Chondrocyte (in vitro differentiated cells): Measurements from ENCODE around the gene PTPN3. TPM values are rescaled to one million over a fixed set of nuclear protein-coding genes. Genes with fewer than 3 reads are reported as not detected.

Experiments
- DNase-seq: peaks from one replicate; pipeline ENCODE4 v3.0.0; 2021; ENCODE audit warnings: mixed read lengths, low spot score
- H3K27ac Mint-ChIP-seq: one replicate; pipeline ENCODE4 v1.8.0; 2021; ENCODE audit warnings: mild to moderate bottlenecking, moderate library complexity, mixed read lengths; ENCODE audit not compliant: unreplicated experiment
- H3K27me3 Mint-ChIP-seq: 2 replicates; pipeline ENCODE4 v1.8.0; 2021; ENCODE audit warnings: low read depth, mixed read lengths
- H3K36me3 Mint-ChIP-seq: 2 replicates; pipeline ENCODE4 v1.8.0; 2021; ENCODE audit warnings: low read depth, mixed read lengths
- H3K4me1 Mint-ChIP-seq: 2 replicates; pipeline ENCODE4 v1.8.0; 2021; ENCODE audit warnings: low read depth, mild to moderate bottlenecking, mixed read lengths
- H3K4me3 Mint-ChIP-seq: one replicate; pipeline ENCODE4 v1.8.0; 2021; ENCODE audit warnings: mild to moderate bottlenecking, moderate library complexity, mixed read lengths; ENCODE audit not compliant: unreplicated experiment
- H3K9me3 Mint-ChIP-seq: 2 replicates; pipeline ENCODE4 v1.8.0; 2021; ENCODE audit warnings: low read depth, mixed read lengths
- total RNA-seq: library from RNA; stranded (reverse); gene quantifications from 3 replicates; pipeline ENCODE4 v1.2.1, GENCODE V29; 2021
- TF ChIP-seq, protein P1 (sequence below): fragments of 200-600 bp; sonication (generic); IDR thresholded peaks from 2 replicates; pipeline ENCODE4 v1.5.0; 2021; ENCODE audit warnings: antibody characterized with exemption, mild to moderate bottlenecking, moderate library complexity

PTPN3 gene
- total RNA-seq, 1 donor from 2014 or later, result 7.2 TPM

DNA sequence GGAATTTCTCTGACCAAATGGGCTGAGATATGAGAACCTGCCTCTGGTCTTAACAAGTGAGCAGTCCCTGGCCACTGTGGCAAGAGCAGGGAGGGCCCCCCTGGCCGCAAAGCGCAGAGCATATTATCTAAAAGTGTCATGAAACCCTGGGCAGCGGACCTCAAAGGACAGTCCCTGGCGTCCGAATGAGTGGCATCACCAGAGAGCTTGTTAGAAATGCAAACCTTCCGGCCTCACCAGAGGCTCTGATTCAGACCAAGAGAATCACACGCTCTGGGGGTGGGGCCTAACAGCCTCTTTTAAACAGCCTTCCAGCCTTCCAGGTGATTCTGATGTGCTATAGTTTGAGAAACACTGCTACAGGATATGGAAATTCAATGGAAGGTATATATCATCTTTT lies 10.9 kb downstream of the PTPN3 start:
- Mint-ChIP-seq H3K9me3 (no peaks in the 10 kb centered on the region), H3K27me3 (no peaks in the 10 kb centered on the region), H3K36me3 (peaks cover 16% of the 10 kb centered on the region), H3K4me3 (no peak overlapping the region), H3K4me1 (peaks cover 5% of the 10 kb centered on the region), H3K27ac (no peak overlapping the region)
- no peak for DNase-seq
- TF ChIP-seq, protein P1, sequence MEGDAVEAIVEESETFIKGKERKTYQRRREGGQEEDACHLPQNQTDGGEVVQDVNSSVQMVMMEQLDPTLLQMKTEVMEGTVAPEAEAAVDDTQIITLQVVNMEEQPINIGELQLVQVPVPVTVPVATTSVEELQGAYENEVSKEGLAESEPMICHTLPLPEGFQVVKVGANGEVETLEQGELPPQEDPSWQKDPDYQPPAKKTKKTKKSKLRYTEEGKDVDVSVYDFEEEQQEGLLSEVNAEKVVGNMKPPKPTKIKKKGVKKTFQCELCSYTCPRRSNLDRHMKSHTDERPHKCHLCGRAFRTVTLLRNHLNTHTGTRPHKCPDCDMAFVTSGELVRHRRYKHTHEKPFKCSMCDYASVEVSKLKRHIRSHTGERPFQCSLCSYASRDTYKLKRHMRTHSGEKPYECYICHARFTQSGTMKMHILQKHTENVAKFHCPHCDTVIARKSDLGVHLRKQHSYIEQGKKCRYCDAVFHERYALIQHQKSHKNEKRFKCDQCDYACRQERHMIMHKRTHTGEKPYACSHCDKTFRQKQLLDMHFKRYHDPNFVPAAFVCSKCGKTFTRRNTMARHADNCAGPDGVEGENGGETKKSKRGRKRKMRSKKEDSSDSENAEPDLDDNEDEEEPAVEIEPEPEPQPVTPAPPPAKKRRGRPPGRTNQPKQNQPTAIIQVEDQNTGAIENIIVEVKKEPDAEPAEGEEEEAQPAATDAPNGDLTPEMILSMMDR, result no peak

DNA sequence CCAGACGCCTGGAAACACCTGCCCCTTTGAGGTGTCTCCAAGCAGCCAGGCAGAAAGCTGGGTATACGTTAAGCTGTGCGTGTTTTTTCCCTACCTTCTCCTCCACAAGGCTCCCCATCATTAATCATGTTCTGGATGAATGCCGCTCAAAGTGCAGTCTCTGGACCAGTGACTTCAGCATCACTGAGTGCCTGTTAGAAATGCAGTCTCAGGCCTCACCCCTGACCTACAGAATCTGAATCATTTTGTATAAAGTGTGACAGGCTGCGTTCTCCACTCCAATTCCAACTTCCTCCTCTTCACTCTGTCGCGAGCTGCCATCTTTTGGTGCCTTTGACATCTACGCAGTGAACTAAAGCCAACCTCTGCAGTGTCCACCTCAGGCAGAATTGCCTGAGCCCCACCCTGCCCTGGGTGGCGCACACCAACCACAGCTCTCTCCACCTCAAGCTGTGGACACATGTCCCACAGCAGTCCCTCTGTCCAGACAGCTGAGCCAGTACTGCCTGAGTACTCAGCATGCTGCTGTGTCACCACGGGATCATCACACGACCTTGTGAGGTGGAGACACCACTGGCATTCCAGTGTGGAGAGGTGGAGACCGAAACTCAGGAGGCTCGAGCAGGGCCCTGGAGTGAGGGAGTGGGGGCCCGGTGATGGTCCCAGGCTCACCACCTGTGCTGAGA lies 14.2 kb downstream of the PTPN3 start:
- Mint-ChIP-seq H3K9me3 (no peaks in the 10 kb centered on the region), H3K4me3 (no peak overlapping the region), H3K27me3 (no peaks in the 10 kb centered on the region), H3K4me1 (peaks cover 10% of the 10 kb centered on the region), H3K27ac (no peak overlapping the region), H3K36me3 (peaks cover 19% of the 10 kb centered on the region)
- DNase-seq, result no peak
- TF ChIP-seq, protein P1, result no peak

DNA sequence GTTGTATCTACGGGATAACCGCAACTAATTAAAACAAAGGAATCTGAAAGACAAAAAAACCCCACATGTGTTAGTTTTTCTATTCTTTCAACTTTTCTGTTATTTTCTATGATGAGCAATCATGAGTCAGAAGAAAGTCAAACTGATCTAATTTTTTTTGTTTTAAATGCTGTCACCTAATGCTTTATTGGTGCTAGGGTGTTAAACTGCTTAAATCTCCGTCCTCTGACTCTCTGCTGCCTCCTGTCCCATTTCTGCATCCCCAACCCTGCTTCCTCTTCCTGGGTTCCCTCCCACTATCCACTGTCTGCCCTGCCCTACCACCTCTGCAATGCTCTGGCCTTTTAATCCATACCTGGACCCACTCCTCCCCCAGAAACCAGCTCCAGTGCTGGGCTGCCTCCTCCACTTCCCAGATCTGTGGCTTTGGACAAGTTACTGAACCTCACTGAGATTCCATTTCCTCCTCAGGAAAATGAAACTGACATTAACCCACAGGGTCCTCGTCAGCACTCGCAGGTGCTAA lies 15.7 kb downstream of the PTPN3 start:
- DNase-seq, result no peak
- Mint-ChIP-seq H3K27ac (peak overlapping the region; percentile 78), H3K4me1 (peaks cover 17% of the 10 kb centered on the region), H3K9me3 (no peaks in the 10 kb centered on the region), H3K27me3 (no peaks in the 10 kb centered on the region), H3K4me3 (no peak overlapping the region), H3K36me3 (peaks cover 19% of the 10 kb centered on the region)
- TF ChIP-seq, protein P1, result peak; percentile 12

DNA sequence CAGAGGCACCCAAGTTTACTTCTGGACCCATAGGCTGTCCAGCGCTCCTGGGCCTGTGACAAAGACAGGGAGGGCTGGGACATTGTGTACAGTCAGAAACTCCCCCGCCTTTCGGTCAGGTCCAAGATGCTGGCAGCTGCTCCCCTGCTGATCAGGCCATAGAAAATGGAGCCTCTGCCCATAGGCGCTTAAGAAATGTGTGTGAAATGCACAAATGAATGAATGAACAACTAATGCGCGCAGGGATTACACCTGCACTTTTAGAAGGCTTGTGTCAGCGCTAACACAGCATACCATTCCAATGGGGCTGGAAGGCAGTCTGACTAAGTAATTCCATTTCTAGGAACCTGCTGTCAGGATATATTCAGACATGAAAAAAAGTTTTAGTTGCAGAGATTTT lies 16.3 kb downstream of the PTPN3 start:
- Mint-ChIP-seq H3K9me3 (no peaks in the 10 kb centered on the region), H3K4me3 (no peak overlapping the region), H3K27me3 (no peaks in the 10 kb centered on the region), H3K27ac (no peak overlapping the region), H3K4me1 (peaks cover 22% of the 10 kb centered on the region), H3K36me3 (peaks cover 19% of the 10 kb centered on the region)
- TF ChIP-seq, protein P1, result no peak
- no peak for DNase-seq

DNA sequence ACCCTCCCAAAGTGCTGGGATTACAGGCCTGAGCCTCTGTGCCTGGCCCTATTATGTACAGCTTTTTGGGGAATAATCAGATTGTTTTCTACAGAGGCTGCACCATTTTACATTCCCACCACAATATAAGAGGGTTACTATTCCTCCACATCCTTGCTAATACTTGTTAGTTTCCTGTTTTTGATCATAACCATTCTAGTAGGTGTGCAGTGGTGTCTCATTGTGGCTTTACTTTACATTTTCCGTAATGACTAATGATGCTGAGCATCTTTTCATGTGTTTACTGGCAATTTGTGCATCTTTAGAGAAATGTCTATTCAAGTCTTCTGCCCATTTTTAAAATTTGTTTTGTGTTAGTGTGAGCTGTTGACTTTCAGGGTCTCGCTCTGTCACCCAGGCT lies 18.3 kb downstream of the PTPN3 start:
- no peak overlapping the region for H3K4me3 Mint-ChIP-seq
- H3K36me3 Mint-ChIP-seq, result peaks cover 13% of the 10 kb centered on the region
- no peak overlapping the region for H3K27ac Mint-ChIP-seq
- TF ChIP-seq, protein P1, result no peak
- no peaks in the 10 kb centered on the region for H3K27me3 Mint-ChIP-seq
- H3K9me3 Mint-ChIP-seq, result no peaks in the 10 kb centered on the region
- DNase-seq, result no peak
- H3K4me1 Mint-ChIP-seq, result peaks cover 36% of the 10 kb centered on the region
